T-helper 1 cell treated with Interleukin-12 subunit alpha and Interleukin-12 subunit beta and Interleukin-4 antibody, amounts not matched to agents 30 μg/mL and 1 μg/mL, for 36 hours (primary cell): ENCODE measurements around the gene UBE2S.

Experiments used
- H3K27ac Mint-ChIP-seq: one replicate; pipeline ENCODE4 v1.8.0; 2021; ENCODE audit warnings: mild to moderate bottlenecking, mixed read lengths
- H3K27me3 Mint-ChIP-seq: one replicate; pipeline ENCODE4 v1.8.0; 2021; ENCODE audit warnings: low read depth, mixed read lengths
- H3K36me3 Mint-ChIP-seq: one replicate; pipeline ENCODE4 v1.8.0; 2021; ENCODE audit warnings: low read depth, mixed read lengths
- H3K4me1 Mint-ChIP-seq: one replicate; pipeline ENCODE4 v1.8.0; 2021; ENCODE audit warnings: low read depth, mixed read lengths
- H3K4me3 Mint-ChIP-seq: one replicate; pipeline ENCODE4 v1.8.0; 2021; ENCODE audit warnings: mild to moderate bottlenecking, moderate library complexity, mixed read lengths
- H3K9me3 Mint-ChIP-seq: one replicate; pipeline ENCODE4 v1.8.0; 2021; ENCODE audit warnings: mixed read lengths

Gene UBE2S

DNA sequence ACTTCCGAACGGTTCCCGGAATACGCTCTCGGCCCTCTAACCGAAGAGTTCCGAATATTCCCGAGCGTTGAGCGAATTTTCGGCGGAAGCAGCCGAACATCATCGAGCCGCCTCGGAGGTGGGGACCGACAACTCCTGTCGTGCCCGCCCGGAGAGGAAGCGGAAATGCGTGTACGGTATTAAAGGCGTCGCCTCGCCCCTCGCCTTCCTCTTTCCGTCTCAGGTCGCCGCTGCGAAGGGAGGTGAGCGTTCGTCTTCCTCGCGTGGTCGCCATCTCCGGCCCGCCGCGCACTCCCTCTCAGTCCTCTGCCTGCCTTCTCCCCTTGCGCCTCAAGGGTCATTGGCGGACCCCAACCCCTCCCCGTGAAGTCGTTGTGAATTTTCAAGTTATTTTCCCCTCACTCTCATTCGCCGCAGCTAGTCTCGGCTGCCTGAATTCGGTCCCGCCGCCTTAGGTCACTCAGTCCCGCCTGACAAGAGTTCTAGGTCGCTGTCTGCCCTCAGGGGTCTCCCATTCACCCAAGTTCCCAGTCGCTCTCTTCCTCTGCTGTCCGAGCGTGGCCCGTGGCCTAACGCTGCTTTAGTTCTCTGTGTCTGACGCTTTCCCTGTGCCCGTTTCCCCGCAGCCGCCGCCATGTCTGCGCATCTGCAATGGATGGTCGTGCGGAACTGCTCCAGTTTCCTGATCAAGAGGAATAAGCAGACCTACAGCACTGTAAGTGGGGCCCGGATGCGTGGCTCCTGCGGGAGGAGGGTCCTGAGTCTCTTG is 21.7 kb downstream of the UBE2S start, which contains the start of gene RPL28:
Gene RPL28, plus strand, starts transcription at position 209 of the 769 bp plus-strand sequence. Its CDS starts 426 bp downstream, at position 635.
- peaks cover 52% of the 10 kb centered on the region for H3K36me3 Mint-ChIP-seq

DNA sequence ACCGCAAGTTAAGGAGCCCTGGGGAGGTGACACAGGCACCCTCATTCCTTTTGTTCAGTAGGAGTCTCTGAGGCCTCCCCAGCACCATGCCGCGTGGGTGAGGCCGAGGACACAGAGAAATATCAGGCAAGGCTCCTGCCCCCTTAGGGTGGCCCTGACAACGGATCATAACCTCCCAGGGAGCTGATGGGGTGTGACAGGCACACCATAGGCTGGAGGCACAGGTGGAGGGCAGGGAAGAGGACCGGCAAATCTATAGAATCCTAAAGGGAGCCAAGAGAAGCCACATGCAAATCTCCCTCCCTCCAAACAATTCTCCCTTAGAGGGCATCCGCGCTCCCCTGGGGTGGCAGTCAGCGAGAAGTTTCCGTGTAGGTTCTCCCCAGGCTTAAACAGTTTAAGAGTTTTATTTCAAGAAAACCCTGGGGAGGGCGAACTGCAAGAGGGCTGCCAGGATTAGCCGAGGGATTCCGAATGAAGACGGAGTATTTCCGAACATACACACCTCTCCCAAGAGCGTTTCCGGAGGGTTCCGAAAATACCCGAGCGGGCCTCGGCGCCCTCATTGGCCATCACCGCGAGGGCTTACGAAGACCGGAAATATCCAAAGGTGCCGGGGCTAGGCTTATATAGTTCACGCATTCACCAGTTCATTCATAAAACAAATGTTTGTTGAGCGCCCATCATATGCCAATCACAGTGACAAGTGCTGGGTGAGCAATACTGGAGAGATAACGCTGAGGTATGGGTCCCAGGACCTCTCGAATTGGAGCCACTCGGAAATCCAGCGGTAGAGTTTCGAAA is 22.5 kb downstream of the UBE2S start:
- H3K9me3 Mint-ChIP-seq: no peaks in the 10 kb centered on the region
- peaks cover 48% of the 10 kb centered on the region for H3K36me3 Mint-ChIP-seq
- H3K27ac Mint-ChIP-seq: peak overlapping the region; percentile 98
- H3K4me1 Mint-ChIP-seq: peaks cover 42% of the 10 kb centered on the region
- no peaks in the 10 kb centered on the region for H3K27me3 Mint-ChIP-seq
- peak overlapping the region; percentile 98 for H3K4me3 Mint-ChIP-seq

More for the DNA sequence above, 21.7 kb downstream of the UBE2S start, which contains the start of gene RPL28:
- Mint-ChIP-seq H3K27me3 (no peaks in the 10 kb centered on the region), H3K4me1 (peaks cover 42% of the 10 kb centered on the region), H3K4me3 (peak within 1 kb of the TSS; percentile 98), H3K9me3 (no peaks in the 10 kb centered on the region), H3K27ac (peak within 1 kb of the TSS; percentile 98)

DNA sequence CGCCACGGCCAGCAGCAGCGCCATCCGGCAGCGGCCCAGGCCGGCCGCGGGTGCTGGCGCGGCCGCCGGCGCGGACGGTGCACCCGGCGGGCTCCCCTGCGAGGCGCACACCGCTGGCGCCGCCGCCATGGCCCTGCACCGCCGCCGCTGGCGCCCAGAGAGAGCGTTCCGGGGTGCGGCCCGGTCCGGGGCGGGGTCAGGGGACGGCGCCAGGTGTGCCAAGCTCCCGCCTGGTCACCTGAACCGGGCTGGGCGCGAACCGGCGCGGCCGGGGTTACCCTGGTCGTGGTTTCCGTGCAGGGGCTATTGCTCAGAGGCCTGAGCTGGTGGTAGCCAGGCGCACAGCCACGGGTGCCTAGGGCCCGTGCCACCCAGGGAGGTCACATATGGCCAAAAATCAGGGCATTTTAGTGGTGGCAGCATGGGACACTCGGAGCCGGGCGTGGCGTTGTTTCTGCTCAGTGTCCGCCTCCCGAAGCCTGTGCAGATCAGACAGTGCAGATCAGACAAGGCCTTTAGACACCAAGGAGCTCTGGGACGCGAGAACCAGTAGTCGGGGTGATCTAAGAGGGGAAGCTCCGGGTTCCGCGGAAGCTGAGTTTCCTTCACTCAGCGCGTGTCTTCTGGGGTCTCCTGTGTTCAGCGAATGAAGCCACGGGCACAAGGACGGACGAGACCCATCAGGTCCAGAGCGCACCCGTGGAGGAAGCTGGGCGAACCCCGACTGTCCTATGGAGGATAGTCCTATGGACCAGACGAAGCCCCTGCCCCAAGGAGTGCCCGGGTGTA is 23.3 kb downstream of the UBE2S start, which contains the start of gene TMEM238:
Gene TMEM238, minus strand, starts transcription at position 162 of the 789 bp plus-strand sequence. Its CDS starts 33 bp downstream, at position 129.
- Mint-ChIP-seq H3K4me1 (peaks cover 39% of the 10 kb centered on the region), H3K27me3 (no peaks in the 10 kb centered on the region), H3K9me3 (no peaks in the 10 kb centered on the region), H3K36me3 (peaks cover 42% of the 10 kb centered on the region), H3K4me3 (peak within 1 kb of the TSS; percentile 98), H3K27ac (peak within 1 kb of the TSS; percentile 98)

DNA sequence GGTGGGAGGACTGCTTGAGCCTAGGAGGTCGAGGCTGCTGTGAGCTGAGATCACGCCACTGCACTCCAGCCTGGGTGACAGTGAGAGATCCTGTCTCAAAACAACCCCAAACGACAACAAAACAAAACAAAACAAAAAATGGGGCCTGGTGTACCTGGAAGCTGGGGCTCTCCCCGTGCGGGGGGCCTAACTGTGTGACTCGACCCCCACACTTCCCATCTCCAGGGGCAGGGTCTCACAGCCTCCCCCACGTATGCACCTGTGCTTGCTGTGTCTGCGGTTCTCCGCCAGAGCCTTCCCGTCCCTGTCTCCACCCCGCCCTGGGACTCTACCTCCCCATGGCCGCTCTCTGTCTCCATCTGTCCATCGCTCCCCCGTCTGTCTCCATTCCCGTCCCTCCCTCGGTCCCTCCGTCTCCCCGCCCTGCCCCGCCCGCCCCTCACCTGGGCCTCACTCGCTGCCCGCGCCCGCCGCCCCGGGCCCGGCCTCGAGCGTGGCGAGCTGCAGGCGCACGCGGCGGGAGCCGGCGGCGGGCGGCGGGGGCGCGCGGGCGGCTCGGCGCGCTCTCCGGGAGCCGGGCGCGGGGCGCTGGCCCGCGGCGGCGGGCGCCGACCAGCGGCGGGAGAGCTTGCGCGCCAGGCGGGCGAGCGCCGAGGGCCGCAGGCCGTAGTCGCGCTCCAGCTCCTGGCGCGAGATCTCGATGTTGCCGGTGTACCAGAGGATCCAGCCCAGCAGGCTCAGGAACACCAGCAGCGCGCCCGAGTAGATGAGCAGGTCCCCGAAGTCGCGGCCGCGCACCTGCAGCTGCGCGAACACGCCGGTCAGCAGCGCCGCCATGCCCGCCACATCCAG is 24.1 kb downstream of the UBE2S start:
- H3K27ac Mint-ChIP-seq: peak overlapping the region; percentile 89
- peaks cover 38% of the 10 kb centered on the region for H3K4me1 Mint-ChIP-seq
- H3K36me3 Mint-ChIP-seq: peaks cover 36% of the 10 kb centered on the region
- no peaks in the 10 kb centered on the region for H3K27me3 Mint-ChIP-seq
- H3K4me3 Mint-ChIP-seq: peak overlapping the region; percentile 88
- no peaks in the 10 kb centered on the region for H3K9me3 Mint-ChIP-seq

DNA sequence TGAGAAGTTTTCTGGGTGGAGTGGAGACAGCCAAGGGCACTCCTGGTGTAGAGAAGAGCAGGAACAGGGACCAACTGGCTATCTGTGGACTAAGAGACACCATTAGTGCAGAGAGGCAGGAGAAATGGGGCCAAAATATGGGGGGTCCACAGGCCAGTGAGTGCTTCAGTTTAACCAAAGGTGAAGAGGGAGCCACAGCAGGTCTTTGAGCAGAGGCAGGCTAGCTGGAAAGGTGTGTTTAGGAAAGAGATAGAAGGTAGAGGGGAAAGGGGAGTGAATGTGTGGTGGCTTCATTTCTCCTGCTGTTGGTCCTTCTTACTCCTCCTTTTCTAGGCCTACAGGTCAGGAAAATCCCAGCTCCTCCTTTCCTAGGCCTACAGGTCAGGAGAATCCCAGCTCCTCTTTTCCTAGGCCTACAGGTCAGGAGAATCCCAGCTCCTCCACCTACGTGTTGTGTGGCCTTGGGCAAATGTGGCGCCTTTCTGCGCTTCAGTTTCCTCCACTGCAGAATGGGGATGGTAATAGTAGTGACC is 25.0 kb downstream of the UBE2S start:
- Mint-ChIP-seq H3K4me3 (peak overlapping the region; percentile 88), H3K27ac (peak overlapping the region; percentile 89), H3K9me3 (no peaks in the 10 kb centered on the region), H3K36me3 (peaks cover 27% of the 10 kb centered on the region), H3K27me3 (no peaks in the 10 kb centered on the region), H3K4me1 (peaks cover 38% of the 10 kb centered on the region)

DNA sequence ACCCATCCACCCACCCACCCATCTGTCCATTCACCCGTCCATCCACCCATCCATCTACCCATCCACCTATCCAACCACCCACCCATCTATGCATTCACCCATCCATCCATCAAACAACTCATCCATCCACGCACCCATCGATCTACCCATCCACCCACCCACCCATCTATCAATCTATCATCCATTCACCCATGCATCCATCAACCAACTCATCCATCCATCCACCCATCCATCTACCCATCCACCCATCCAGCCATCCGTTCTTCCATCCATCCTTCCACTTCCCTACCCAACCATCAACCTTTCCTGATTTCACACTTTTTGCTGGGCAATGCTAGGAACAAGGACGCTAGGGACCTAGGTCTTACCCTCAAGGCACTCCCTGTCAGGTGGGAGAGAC is 25.6 kb downstream of the UBE2S start:
- peaks cover 34% of the 10 kb centered on the region for H3K4me1 Mint-ChIP-seq
- no peak overlapping the region for H3K27ac Mint-ChIP-seq
- H3K9me3 Mint-ChIP-seq: no peaks in the 10 kb centered on the region
- peak overlapping the region; percentile 55 for H3K4me3 Mint-ChIP-seq
- no peaks in the 10 kb centered on the region for H3K27me3 Mint-ChIP-seq
- H3K36me3 Mint-ChIP-seq: peaks cover 21% of the 10 kb centered on the region

DNA sequence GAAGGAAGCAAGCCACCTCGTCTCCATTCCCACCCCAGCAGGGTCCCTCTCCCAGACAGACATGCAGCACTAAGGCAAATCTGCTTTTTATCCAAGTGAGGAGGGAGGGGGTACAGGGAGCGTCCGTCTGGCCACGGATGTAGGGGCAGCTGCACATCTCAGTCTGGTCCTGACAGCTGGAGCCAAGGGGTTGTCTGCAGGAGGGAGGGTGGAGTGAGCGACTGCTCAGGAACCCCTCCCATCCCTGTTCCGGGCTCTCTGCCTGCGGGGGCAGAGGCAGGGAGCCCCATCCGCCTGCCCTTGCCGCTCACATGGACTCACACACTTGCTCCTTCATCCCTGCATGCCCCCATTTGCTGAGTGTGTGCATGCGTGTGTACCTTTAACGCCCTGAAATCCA is 28.4 kb downstream of the UBE2S start:
- Mint-ChIP-seq H3K4me3 (no peak overlapping the region), H3K36me3 (peaks cover 9% of the 10 kb centered on the region), H3K4me1 (peaks cover 21% of the 10 kb centered on the region), H3K9me3 (no peaks in the 10 kb centered on the region), H3K27me3 (peaks cover 8% of the 10 kb centered on the region), H3K27ac (no peak overlapping the region)

DNA sequence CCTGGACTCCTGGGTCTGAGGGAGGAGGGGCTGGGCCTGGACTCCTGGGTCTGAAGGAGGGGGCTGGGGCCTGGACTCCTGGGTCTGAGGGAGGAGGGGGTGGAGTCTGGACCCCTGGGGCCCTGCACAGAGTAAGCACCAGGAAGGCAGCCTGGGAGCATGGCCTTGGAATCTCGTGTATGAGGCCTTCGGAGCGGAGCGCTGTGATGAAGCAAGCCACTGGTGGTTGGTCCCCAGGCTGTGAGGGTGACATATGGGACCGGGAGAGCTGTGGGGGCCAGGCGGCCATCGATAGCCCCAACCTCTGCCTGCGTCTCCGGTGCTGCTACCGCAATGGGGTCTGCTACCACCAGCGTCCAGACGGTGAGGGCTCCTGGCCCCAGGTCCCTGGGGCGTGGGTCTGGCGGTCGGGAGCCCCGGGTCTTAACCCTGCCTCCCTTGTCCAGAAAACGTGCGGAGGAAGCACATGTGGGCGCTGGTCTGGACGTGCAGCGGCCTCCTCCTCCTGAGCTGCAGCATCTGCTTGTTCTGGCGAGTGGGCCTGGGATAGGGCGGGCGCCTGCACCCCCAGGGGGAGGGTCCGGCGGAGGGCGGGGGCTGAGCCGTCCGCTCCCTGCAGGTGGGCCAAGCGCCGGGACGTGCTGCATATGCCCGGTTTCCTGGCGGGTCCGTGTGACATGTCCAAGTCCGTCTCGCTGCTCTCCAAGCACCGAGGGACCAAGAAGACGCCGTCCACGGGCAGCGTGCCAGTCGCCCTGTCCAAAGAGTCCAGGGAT is 30.0 kb downstream of the UBE2S start:
- H3K4me1 Mint-ChIP-seq: peaks cover 14% of the 10 kb centered on the region
- no peaks in the 10 kb centered on the region for H3K9me3 Mint-ChIP-seq
- no peak overlapping the region for H3K4me3 Mint-ChIP-seq
- peaks cover 15% of the 10 kb centered on the region for H3K27me3 Mint-ChIP-seq
- peaks cover 10% of the 10 kb centered on the region for H3K36me3 Mint-ChIP-seq
- H3K27ac Mint-ChIP-seq: no peak overlapping the region

DNA sequence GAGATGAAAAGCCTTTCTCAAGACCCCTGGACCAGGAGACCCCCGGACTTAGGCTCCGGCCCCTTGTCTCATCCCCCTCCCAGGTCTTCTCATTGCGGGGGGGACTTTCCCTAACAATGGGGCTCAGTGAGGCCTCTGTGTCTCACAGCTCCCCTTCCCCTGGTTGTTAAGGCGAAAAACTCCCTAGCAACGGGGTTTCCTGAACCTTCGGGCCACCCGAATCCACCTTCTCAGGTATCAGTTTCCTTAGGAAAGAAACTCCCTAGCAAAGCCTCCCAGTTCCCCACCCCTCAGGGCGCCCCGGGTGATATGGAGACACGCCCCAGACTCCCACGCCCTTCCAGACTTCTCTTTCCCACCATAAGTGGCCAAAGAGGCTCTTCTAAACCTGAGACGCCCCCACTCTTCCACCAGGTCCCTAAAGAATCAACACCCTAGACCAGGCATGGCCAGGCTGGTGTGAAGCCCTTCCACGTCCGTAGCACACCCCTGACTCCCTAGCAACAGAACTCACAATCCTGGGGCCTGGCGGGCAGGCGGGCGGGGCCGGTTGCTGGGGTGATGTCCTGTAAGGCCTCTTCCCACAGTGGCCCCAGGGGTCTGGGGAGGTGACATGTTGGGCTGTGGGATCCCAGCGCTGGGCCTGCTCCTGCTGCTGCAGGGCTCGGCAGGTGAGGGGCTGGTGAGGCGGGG is 31.2 kb downstream of the UBE2S start, which contains the start of gene TMEM190:
Gene TMEM190, plus strand, starts transcription at position 586 of the 693 bp plus-strand sequence. Its CDS starts 28 bp downstream, at position 614.
- peaks cover 2% of the 10 kb centered on the region for H3K36me3 Mint-ChIP-seq
- peaks cover 26% of the 10 kb centered on the region for H3K27me3 Mint-ChIP-seq
- H3K9me3 Mint-ChIP-seq: no peaks in the 10 kb centered on the region
- H3K4me1 Mint-ChIP-seq: peaks cover 6% of the 10 kb centered on the region
- H3K4me3 Mint-ChIP-seq: no peak within 1 kb of the TSS
- no peak within 1 kb of the TSS for H3K27ac Mint-ChIP-seq

DNA sequence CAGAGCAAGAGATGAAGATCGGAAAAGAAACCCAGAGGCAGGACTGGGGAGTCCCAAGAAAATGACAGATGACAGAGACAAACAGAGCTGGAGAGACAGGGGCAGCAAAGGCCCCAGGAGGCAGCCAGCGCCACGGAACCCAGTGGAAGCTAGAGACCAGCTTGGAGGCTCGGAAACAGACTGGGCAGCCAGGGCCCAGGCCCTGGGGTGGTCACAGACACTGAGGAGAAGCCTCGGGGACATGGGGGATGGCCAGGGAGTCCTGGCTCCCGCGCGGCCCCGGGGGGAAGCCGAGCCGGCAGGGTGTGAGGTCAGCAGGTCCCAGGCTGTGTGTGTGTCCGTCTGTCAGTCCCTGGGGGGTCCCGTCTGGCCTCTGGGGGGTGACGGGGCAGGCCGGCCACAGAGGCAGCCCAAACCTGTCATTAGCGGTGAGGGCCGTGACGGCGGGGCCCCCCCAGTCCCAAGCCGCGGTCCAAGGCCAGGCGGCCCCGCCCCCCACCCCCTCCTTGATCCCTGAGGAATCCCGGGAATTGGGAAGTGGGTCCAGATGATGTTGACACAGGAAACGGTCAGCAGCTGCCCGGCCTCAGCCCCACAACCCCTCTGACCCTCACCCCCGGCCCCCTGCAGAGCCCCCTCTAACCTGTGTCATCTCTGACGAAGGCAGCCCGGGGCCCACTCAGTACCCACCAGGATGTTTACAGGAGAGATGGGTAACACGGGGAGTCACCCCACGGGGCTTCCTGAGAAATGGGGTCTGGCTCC is 33.4 kb downstream of the UBE2S start:
- H3K27me3 Mint-ChIP-seq: peaks cover 43% of the 10 kb centered on the region
- H3K4me1 Mint-ChIP-seq: peaks cover 5% of the 10 kb centered on the region
- H3K9me3 Mint-ChIP-seq: no peaks in the 10 kb centered on the region
- H3K27ac Mint-ChIP-seq: no peak overlapping the region
- peaks cover 2% of the 10 kb centered on the region for H3K36me3 Mint-ChIP-seq
- H3K4me3 Mint-ChIP-seq: no peak overlapping the region

DNA sequence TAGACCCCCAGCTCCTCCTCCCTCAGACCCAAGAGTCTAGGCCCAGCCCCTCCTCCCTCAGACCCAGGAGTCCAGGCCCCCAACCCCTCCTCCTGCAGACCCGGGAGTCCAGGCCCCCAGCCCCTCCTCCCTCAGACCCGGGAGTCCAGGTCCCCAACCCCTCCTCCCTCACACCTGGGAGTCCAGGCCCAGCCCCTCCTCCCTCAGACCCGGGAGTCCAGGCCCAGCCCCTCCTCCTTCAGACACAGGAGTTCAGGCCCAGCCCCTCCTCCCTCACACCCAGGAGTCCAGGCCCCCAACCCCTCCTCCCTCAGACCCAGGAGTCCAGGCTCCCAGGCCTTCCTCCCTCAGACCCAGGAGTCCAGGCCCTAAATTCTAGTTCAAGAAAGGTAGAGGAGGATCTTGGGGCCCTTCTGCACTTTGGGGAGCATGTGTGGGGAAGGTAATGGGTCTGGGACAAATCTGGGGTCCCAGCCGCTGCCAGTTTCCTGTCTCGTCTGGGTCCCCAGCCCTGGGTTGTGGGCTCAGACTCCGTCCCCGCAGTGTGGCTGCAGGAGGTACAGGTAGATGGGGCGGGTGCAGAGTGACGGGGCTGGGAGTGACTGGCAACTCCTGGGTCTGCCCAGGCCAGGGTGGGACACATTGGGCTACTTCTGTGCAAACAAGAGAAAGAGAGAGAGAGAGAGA is 34.1 kb downstream of the UBE2S start:
- no peak overlapping the region for H3K4me3 Mint-ChIP-seq
- H3K4me1 Mint-ChIP-seq: peaks cover 5% of the 10 kb centered on the region

More for the DNA sequence above, 34.1 kb downstream of the UBE2S start:
- no peak overlapping the region for H3K27ac Mint-ChIP-seq
- no peaks in the 10 kb centered on the region for H3K9me3 Mint-ChIP-seq
- H3K27me3 Mint-ChIP-seq: peaks cover 43% of the 10 kb centered on the region
- peaks cover 2% of the 10 kb centered on the region for H3K36me3 Mint-ChIP-seq
